ENCODE results near the gene STYXL1.

The STYXL1 gene

DNA sequence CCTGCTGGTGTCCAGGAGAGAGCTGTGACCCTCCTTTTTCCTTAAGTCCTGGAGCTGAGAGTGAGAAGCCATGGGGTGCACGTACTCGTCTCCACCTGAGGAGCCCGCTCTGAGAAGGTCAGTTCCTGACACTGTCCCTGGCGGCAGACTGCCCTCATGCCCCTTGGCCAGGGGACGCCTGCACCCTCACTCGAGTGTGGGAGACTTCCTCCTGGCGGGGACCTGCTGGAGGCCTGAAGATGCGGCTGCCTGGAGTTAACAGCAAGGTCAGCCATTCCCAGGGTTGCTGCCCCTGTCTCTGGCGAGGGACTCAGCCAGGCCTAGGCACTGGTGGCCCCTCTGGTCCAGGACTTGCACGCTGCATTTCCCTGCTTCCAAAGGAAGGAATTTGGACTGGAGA, 79.8 kb downstream of the STYXL1 start:
- DNase-seq, result no peak
- in situ Hi-C loops (cut with HindIII; ENCODE audit: low pct_ligation_motif_present, low pct_unique_long_range_greater_than_20kb, low sequenced_read_pairs), result no loop called here

DNA sequence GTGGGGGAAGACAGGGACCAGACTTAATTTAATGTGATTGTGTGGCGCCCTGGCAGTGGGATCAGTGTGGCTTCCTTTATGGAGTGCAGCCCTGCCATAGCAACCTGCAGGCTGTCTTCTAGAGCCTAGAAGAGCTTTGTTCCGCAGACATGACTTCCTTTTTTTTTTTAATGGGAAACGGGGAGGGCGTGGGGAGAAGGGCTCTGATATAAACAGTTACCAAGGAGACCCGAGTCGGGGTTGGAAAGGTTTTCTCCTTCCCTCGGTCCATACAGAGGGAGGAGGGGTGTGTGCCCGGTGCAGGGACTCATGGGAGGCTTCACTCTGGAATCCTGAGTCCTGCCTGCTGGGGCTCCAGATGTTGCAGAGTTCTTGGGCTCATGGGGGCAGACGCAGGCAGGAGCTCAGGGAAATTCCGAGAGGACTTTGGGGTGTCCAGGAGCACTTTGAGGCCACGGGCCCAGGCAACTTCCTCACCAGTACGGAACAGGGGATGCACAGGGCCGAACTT, 80.3 kb downstream of the STYXL1 start:
- DNase-seq, result no peak
- in situ Hi-C loops (cut with HindIII; ENCODE audit: low pct_ligation_motif_present, low pct_unique_long_range_greater_than_20kb, low sequenced_read_pairs), result no loop called here

DNA sequence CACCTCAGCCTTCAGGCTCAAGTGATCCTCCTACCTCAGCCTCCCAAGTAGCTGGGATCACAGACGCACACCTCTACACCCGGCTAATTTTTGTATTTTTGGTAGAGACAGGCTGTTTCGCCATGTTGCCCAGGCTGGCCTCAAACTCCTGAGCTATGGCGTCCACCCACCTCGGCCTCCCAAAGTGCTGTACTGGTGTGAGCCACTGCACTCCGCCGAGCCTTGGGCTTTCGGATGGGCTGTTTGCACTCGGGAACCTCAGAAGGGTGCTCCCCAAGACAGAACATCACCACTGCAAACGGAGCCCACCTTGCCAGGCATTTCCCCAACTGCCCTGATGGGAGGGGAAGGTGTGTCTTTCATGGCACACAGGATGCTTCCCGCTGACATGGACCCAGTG, 80.7 kb downstream of the STYXL1 start:
- in situ Hi-C loops (cut with HindIII; ENCODE audit: low pct_ligation_motif_present, low pct_unique_long_range_greater_than_20kb, low sequenced_read_pairs), result no loop called here
- DNase-seq, result no peak

DNA sequence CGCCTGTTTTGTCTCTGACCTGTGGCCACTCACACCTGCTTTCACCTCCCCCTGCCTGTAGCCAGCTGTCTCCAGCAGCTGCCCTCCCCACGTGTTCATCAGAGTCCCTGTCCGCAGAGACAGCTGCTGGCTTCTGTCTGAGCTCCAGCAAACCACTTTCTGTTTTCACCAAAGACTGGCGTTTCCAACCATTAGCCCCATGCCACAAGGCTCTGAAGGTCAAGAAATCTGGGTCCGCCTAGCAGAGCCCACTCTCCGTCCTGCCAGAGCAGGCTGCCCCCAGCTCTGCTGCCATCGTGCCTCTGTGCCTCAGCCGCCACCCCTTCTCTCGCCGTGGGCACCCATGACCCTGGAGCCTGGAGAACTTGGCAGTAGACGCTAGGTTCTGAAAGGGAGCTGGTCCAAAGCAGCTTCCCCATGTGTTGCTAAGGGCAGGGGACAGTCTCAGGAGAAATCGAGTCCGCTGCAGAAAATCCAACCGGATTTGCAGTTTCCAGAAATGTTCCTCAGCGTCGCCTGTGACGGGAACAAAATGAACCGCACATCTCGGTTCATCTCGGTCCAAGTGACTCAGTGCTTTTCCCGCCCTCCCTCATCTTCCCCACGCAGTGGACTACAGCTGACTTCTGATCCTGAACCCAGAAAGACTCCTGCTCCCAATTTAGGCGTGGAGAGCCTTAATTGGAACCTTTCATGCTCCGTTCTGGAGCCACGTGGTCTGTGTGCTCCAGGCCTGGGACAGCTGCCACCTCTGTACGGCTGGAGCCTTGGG, 81.4 kb downstream of the STYXL1 start:
- in situ Hi-C loops (cut with HindIII; ENCODE audit: low pct_ligation_motif_present, low pct_unique_long_range_greater_than_20kb, low sequenced_read_pairs), result no loop called here
- DNase-seq, result no peak

DNA sequence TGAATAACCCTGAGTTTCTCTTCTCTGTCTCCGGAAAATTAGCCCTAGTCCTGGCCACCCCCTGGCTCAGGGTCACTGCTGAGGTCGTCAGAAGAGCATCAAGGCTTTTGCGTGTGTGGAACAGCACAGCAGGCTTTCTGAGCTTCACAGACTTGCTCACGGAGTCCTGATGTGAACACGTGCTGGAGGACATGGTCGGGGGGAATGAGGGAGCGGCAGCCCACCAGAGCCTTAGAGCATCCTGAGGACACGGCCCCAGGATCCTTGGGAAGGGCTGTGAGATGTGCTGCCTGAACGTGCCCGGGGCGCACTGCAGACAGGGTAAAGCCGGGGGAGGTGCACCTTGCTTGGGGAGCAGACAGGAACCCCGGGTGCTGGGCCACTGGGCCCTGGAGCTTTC, 82.2 kb downstream of the STYXL1 start:
- in situ Hi-C loops (cut with HindIII; ENCODE audit: low pct_ligation_motif_present, low pct_unique_long_range_greater_than_20kb, low sequenced_read_pairs), result no loop called here
- no peak for DNase-seq

DNA sequence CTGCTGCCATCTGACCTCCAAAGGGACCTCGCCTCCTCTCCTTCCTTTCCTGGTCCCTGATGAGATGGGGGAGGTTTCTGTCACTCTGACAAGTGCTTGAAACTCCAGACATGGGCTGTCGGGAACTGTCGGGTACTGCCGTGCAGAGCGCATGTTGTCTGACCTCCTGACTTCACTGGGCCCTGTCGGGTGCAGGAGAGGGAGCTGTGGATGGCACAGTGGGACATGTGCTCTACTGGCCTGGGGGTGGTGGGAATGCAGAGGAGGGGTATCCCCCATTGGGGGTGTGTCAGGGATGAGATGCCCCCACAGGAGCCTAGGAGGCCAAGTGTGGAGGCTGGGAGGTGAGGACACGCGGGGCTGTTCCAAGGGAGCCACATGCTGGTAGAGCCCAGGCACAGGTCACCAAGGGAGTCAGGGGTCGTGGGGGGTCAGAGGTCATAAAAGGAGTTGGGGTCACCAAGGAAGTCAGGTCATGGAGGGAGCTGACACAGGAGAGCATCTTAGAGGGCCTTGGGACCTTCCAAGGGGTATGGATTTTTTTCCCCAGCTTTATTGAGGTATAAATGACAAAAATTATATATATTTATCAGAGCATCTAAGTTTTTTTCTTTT, 84.3 kb downstream of the STYXL1 start:
- DNase-seq, result no peak
- in situ Hi-C loops (cut with HindIII; ENCODE audit: low pct_ligation_motif_present, low pct_unique_long_range_greater_than_20kb, low sequenced_read_pairs), result no loop called here

DNA sequence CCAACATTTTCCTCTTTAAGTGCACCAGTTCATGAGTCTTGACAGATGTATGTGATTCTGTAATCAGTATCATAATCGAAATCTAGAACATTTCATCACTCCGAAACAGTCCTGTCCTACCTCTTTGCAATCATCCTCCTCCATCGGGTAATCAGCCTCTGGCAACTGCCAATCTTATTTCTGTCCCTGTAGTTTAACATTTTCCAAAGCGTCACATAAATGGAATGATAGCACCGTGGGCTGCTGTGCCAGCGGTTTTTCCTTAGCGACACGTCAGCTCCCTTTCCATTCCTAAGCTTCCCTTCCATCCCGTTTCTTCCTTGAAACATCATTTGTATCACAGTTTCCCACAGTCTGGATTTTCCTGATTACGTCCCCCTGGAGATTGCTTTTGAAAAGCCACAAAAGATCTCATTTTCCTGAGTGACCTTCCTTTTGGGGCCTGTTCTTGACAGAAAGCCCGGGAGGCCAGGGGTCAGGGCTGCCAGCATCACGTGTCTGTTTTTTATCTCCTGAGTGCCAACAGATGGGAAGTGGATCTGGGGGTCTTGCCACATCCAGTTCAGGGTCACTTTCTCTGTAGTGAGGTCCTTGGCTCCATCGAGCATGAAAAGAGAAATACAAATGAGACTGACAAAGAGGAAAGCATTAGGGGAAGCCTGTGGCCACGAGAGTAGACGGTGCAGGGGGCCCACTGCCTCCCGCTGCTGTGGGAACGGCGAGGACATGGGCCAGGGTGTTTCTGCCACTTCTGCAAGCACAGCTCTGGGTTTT, 85.0 kb downstream of the STYXL1 start:
- in situ Hi-C loops (cut with HindIII; ENCODE audit: low pct_ligation_motif_present, low pct_unique_long_range_greater_than_20kb, low sequenced_read_pairs), result no loop called here
- no peak for DNase-seq

DNA sequence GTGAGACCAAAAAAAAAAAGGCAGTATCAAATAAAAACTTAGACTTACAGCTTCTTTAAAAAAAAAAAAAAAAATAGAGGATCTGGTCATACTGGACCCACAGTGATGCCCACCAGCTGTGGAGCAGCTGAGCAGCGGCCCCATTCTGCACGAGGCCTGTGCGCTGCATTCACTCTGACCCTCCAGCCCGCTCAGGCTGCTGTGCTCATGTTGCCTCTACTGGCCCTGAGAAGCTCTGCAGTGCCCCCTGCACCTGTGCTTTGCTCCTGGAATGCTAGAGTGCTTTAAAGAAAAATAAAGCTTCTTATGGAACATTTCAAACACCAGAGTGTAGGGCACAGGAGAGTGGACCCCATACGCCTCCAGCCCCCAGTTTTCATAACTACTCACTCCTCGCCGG, 86.6 kb downstream of the STYXL1 start:
- in situ Hi-C loops (cut with HindIII; ENCODE audit: low pct_ligation_motif_present, low pct_unique_long_range_greater_than_20kb, low sequenced_read_pairs), result no loop called here
- DNase-seq, result no peak

DNA sequence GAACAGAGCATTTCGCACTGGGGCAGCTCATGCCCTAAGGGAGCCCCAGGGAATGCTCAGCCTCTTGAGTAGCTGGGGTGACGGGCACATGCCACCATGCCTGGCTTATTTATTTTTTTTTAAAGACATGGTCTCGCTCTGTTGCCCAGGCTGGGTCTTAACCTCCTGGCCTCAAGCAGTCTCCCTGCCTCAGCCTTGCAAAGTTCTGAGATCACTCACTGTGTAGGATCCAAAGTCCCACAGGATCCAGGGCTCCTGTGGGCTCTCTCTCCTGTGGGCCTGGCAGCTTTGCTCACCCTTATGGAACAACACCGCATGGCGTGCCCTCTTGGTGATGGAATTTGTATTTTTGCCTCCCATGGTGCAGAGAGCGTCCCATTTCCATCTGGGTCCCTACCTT, 87.4 kb downstream of the STYXL1 start:
- no peak for DNase-seq
- in situ Hi-C loops (cut with HindIII; ENCODE audit: low pct_ligation_motif_present, low pct_unique_long_range_greater_than_20kb, low sequenced_read_pairs), result no loop called here

DNA sequence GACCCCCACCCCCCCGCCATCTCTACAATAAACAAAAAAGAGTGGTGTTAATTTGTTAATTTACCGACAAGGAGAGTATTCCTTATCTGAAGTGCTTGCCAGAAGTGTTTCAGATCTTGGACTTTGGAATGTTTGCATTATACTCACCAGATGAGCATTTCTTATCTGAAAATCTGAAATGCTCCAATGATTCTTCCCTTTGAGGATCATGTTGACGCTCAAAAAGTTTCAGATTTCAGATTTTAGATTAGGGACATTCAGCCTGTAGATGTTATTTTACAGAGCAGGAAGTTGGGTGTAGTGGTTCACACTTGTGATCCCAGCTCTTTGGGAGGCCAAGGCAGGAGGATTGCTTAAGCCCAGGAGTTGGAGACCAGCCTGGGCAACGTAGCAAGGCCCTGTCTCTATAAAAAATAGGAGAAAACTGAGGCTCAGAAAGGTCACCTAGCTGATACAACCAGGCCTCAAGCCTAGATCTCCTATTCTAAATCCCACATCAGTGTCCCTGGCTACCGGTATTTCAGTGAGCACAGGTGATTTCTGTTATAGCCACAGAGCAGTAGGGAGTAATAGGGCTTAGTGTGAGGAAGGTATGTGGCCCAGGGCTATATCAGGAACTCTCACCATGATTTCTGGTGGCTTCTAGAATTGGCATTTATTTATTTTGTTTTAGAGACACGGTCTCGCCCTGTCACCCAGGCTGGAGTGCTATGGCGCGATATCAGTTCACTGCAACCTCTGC, 88.8 kb downstream of the STYXL1 start:
- in situ Hi-C loops (cut with HindIII; ENCODE audit: low pct_ligation_motif_present, low pct_unique_long_range_greater_than_20kb, low sequenced_read_pairs), result no loop called here
- no peak for DNase-seq

DNA sequence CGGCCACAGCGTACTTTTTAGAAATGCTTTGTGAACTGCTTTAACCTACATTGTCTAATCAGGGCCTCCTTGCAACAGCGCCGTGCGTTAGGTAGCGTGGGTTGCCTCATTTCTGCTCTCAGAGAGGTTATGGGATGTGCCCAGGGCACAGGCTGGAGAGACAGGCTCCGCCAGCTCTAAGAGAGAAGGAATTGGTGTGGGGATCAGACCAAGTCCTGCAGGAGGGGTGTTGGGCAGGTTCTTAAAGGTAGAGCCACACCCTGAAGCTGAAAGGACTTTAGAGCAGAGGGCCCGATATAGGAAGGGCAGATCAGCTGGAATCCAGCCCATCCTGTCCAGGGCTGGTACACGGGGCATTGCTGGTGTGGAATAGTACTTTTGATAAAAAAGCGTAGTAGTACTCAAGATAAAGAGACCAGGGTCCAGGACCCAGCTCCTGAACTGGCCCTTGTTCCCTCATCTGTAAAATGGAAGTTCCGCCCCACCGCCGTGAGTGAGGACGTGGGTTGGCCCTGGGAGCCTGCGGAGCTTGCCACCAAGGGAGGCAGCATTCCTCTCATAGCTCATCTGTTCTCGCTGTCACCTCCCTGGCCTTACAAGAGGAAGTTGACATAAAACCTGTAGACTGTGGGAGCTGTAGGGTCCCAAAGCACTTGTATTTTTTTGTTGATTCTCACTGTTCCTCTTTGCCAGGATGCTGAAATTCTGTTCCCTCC, 90.6 kb downstream of the STYXL1 start:
- in situ Hi-C loops (cut with HindIII; ENCODE audit: low pct_ligation_motif_present, low pct_unique_long_range_greater_than_20kb, low sequenced_read_pairs), result no loop called here

DNA sequence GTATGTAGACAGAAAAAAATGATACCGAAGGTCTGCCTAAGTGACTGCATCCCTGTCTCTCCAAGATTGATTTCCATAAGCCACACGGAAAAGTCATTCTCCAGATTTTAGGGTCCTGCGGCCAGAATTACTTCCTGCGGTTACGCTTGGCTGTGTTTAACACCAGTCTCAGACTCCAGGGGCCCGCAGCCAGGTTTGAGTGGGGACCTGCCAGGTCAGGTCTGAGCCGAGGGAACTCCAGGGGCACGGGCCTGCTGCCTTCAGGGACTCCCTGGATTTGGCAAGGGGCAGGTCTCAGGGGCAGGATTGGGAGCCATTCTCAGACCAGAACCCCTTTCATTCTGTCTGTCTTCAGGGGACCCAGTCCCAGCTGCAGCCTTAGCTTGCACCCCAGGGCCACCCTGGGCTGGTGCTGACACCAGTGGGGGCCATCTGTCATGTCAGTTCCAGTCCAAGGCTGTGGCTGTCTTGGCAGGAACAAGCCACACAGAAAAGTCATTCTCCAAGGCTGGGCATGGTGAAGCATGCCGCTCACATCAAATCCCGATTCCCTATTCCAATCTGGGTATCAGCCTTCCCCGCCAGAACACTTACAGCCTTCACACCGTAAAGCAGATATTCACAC, 92.4 kb downstream of the STYXL1 start:
- in situ Hi-C loops (cut with HindIII; ENCODE audit: low pct_ligation_motif_present, low pct_unique_long_range_greater_than_20kb, low sequenced_read_pairs), result no loop called here

More for the DNA sequence above, 90.6 kb downstream of the STYXL1 start:
- no peak for DNase-seq

DNA sequence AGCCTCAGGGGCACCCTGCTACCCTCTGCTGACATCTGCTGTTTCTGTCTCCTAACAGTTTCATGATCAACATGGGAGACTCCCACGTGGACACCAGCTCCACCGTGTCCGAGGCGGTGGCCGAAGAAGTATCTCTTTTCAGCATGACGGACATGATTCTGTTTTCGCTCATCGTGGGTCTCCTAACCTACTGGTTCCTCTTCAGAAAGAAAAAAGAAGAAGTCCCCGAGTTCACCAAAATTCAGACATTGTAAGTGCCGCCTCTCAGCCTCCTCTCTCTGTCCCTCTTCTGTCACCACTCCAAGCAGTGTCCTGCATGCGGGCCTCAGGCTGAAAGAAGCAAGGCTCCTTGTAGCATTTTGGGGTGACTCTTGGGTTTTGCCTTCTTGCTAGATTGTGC, 93.9 kb downstream of the STYXL1 start:
- in situ Hi-C loops (cut with HindIII; ENCODE audit: low pct_ligation_motif_present, low pct_unique_long_range_greater_than_20kb, low sequenced_read_pairs), result no loop called here
- DNase-seq, result no peak

More for the DNA sequence above, 92.4 kb downstream of the STYXL1 start:
- DNase-seq, result no peak

DNA sequence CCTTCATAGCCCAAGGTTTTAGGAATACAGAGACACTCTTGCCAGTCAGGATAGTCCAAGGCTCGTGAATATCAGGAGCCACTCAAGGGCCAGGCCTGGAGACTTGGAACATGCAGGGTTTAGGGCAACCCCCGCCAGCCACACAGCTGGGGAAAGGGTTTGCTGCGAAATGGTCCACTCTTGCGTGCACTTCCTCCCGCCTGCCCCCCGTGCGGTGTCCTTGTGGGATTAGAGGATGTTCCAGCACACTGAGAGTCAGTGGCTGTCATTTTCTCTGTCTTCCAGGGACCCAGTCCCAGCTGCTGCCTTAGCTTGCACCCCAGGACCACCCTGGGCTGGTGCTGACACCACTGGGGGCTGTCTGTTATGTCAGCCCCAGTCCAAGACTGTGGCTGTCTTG, 94.4 kb downstream of the STYXL1 start:
- in situ Hi-C loops (cut with HindIII; ENCODE audit: low pct_ligation_motif_present, low pct_unique_long_range_greater_than_20kb, low sequenced_read_pairs), result no loop called here
- no peak for DNase-seq

DNA sequence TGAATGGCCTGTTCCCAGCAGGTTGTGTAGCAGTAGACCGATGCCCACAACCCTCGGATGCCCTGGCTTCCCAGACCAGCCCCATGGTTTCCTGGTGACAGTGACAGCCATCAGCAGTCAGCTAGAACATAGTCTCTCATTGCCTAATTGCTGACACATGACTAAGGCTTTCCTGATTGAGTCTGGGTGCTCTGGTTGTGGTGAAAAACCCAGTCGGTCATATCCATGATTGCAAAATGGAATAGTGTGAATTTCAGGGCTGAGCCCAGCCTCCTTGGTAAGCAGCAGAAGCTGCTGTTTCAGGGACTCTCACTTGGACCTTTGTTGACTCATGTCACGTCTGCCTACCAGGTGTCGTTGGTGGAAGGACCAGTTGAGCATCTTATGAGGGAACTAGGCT, 96.3 kb downstream of the STYXL1 start:
- in situ Hi-C loops (cut with HindIII; ENCODE audit: low pct_ligation_motif_present, low pct_unique_long_range_greater_than_20kb, low sequenced_read_pairs), result no loop called here
- DNase-seq, result no peak

DNA sequence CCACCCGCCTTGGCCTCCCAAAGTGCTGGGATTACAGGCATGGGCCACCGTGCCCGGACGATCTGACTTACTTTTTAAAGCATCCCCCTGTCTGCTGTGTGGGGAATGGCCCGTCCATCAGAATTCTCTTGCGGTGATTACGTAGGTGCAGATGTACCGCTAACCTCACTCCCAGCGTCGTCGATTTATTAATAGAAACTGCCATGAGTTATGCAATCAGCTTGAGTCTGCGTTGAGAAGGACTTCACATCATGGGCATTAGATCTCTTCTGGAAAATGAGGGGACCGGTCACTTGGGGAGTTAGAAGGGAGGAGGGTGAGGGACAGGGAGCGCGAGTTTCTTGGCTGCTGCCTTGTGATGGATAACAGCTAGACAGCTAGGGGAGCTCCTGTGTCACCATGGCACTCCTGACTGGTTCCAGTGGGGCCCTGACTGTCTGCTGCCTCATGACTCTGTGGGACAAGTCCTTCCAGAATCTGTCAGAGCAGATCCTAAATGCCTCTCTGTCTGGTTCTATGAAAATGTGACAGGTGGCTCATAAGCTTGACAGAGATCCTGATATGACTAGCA, 97.6 kb downstream of the STYXL1 start:
- no peak for DNase-seq
- in situ Hi-C loops (cut with HindIII; ENCODE audit: low pct_ligation_motif_present, low pct_unique_long_range_greater_than_20kb, low sequenced_read_pairs), result no loop called here

DNA sequence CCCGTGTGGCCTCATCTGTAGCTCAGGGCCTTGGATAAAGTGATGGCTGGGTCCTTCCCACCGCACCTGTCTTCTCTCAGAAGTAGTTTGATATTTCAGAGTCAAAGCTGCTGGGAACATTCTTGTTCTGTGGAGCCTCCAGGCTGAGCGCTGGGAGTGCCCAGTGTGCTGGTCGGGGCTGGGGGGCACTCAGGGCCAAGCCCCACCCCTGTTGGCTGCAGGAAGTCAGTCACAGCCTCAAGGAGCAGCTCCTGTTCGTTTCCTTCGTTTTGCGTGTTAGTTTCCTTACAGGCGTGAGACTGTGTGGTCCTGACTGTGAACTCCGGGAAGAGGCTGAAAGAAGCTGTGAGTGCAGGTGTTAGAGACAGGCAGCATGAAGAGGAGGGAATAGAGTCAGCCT, 99.6 kb downstream of the STYXL1 start:
- no peak for DNase-seq
- in situ Hi-C loops (cut with HindIII; ENCODE audit: low pct_ligation_motif_present, low pct_unique_long_range_greater_than_20kb, low sequenced_read_pairs), result no loop called here
